Hematopoietic multipotent progenitor cell (in vitro differentiated cells): Measurements from ENCODE around the gene TSHR. TPM values are rescaled to one million over a fixed set of nuclear protein-coding genes. Genes with fewer than 3 reads are reported as not detected.
"Not testable (repeated sequence)": the region's sequence is repeated elsewhere in the genome, so short reads cannot be mapped to it uniquely, and the experiment has no call there.

Experiments
- DNase-seq, 3 donors: peaks; one replicate each; pipeline ENCODE4 v3.0.0-alpha.2; 2011 to 2015; ENCODE audit warnings: low read depth in 2 of 3, low spot score in 2 of 3
- total RNA-seq: library from RNA; depleted of rRNA; stranded (reverse); fragments of >200 nt; gene quantifications from one replicate; pipeline ENCODE4 v1.2.3, GENCODE V29; 2012

The TSHR gene
- total RNA-seq, 1 donor, result not detected

DNA sequence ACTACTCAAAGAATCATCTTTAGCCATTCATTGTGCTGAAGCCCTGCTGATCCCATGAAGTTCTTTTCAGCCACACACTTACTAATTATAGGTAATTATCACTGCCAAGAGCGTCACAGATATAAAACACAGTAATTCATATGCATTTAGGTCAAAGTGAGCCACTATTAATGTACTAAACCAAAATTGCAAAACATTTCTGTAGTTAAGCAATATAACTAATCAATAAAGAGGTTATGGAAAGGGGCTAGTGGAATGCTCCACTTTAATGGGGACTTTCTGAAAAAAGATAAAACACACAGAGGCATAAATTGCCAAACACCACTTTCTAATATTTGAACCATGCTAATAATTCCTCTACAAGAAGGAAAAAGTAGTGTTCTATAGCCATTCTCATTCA, 7.1 kb upstream of the TSHR start:
- DNase-seq, result no peak

DNA sequence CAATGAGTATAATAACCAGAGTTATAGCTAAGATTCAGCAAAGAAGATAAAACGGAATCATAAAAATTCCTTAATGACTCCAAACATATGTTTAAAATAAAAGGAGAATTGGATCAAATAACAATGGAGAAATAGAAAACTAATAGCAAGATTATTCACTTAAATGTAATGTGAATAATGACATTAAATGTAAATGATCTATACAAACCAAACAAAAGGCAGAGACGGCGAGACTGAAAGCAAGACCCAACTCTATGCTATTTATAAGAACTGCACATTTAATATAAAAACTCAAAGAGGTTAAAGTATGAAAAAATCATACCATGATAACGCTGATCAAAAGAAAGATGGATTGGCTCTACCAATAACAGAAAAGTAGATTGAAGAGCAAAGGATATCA, 3.9 kb upstream of the TSHR start:
- no peak for DNase-seq

GRCh38 chr14:80953211-80953610, 2.2 kb upstream of the TSHR start:
- not testable (repeated sequence) for DNase-seq

DNA sequence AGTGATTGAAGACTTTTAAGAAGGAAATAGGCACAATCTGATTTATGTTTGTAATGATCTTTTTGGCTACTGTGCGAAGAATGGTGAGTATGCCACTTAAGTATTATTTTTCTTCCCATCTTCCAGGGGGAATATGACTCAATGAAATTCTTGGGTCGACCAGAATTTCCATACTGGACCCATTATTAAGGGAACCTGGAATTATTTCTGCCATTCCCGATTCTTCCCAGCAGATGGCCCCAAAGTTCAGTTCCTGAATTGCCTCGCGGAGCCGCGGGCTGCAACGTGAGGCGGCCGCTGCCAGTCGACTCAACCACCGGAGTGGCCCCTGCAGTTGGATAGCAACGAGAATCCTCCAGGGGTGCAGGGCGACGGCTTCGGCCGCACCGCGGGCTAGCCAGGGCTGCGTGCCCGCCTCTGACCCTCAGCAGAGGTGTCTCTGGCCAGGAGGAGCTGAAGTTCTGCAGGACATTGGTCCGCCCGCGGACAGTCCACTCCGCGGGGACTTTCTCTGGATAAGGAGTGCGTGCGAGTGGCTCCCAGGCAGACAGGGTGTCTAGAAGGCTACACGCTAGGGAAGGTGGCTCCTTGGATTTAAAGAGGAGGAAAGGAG, 628 bp upstream of the TSHR start:
- DNase-seq, result peak; percentile 39 to 79 (median 65)

GRCh38 chr14:80956102-80956501, 681 bp downstream of the TSHR start:
- DNase-seq, result no peak

GRCh38 chr14:80956922-80957321, 1.5 kb downstream of the TSHR start:
- DNase-seq, result no peak

GRCh38 chr14:80957613-80958012, 2.2 kb downstream of the TSHR start:
- DNase-seq, result no peak

DNA sequence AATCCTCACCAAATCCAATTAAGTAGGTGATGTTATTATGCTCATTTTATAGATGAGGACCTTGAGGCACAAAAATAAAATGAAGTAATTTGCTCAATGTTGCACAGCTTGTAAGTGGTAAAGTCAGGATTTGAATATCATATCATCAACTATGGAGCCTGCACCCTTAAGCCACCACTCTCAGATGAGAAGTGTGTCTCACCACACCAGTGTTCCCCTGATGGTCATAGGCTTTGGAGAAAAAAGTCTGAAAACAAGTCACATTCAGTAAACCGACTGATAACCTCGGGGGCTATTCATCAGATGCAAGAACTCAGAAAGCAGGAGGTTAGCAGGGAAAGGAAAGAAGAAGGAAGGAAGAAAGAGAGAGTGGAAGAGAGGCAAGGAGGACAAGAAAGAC, 2.8 kb downstream of the TSHR start:
- DNase-seq, result no peak

- no peak for DNase-seq
Measured at GRCh38 chr14:80958939-80959338, 3.5 kb downstream of the TSHR start.

GRCh38 chr14:80959496-80959895, 4.1 kb downstream of the TSHR start:
- peak in 2 of 3 donors; percentile 12 to 60 for DNase-seq

- no peak for DNase-seq
Measured at GRCh38 chr14:80965037-80965436, 9.6 kb downstream of the TSHR start.

- no peak for DNase-seq
Measured at GRCh38 chr14:80973931-80974641, 18.7 kb downstream of the TSHR start.

GRCh38 chr14:80974679-80975078, 19.3 kb downstream of the TSHR start:
- DNase-seq, result no peak

DNA sequence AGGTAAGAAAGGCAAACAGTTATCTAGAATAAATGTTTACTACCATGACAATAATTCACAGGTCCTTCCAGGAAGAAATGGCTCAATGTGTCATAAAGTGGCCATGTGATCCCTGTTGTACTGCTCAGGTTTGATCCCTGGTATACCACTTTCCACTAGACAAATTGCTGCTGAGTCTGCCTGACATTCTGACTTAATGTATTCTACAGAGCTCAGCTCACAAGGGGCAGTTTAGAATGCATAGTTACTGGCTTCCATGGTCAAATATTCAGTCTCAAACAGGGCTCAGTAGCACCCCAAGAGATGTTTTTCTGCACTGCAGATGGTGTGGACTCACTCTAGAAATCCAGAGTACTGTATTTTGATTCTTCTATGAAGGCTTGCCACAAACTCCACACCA, 21.8 kb downstream of the TSHR start:
- no peak for DNase-seq

GRCh38 chr14:80978403-80978802, 23.0 kb downstream of the TSHR start:
- DNase-seq, result no peak

- DNase-seq, result no peak
Measured at GRCh38 chr14:80979951-80980350, 24.5 kb downstream of the TSHR start.

GRCh38 chr14:80981156-80981555, 25.7 kb downstream of the TSHR start:
- no peak for DNase-seq

DNA sequence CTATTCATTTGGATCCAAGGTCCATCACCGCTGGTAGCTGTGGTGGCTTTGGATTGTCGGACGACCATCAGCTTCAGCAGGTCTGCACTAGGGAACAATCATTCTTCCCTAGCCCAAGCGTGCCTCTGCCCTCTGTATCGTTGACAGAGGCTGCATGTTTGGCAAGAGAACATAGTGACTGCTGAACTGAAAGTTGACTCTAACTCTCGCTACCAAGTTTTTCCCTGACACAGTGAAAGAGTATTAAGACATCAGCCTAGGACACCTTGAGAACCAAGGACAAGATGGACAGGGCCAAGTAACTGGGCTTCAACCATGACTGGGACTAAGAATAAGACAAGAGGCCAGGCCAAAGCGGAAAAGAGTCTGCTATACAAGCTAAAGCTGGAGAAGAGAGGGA, 26.3 kb downstream of the TSHR start:
- no peak for DNase-seq

DNA sequence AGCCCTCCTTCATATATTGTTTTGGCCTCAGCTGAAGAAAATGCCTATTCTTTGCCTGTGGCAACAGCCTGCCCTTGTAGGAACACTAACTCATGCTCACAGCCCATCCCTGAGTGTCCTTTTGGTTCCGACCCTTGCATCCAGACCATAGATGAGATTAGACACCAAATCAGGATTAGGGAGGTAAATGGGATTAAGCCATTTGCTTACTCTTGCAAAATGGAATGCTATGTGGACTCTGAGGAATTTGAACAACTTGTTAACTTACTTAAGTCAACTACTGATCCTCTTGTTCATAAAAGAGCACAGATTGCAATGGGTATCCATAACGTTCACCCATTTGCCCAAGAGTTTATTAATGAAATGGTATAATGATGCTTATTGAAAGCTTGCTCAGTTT, 27.3 kb downstream of the TSHR start:
- DNase-seq, result no peak

DNA sequence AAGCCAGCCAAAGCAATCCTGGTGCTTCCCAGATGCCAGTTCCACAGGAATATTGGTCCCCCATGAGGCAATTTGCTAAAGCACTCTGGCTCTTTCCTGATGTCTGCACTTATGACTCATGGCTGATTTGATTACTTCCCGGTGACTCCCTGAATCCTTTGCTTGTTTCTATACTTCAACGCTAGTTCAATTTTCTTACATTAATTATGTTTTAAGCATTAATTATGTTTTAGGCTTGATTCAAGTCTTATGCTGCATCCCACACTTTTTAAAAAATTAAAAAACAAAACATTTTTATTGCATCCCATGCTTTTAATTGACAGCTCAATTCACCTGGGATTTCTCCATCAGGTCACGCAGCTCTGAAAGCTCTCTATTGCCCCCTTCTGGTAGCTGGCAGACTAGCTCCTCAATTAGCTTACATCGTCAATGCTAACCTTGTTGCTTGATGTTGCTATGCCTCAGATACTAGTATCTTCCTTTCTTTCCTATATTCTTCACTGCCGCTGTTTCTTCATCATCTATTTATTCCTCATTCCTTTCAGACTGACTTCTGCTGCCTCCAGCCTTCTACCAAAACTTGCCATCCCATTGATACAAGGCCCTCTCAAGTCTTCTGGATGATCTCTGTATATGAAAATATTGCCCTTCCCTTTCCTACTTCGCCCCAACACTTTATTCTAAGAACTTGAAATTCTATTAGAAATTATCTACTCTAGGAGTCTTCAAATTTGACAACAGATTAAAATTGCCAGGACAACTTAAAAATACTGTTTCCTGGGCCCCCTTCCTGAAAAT, 32.0 kb downstream of the TSHR start:
- DNase-seq, result peak; percentile 44 to 70 (median 47)

DNA sequence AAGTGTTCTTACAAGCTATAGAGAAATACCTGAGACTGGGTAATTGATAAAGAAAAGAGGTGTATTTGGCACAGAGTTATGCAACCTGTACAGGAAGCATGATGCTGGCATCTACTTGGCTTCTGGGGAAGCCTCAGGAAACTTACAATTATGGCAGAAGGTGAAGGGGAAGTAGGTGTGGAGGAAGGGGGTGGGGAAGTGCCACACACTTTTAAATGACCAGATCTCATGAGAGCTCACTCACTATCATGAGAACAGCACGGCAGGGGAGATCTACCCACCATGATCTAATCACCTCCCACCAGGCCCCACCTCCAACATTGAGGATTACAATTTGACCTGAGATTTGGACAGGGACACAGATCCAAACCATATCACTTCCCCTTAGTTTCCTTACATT, 32.8 kb downstream of the TSHR start:
- no peak for DNase-seq
